Stimulated activated naive CD8-positive, alpha-beta T cell treated with anti-CD3 and anti-CD28 coated beads, Interleukin-15, Interleukin-2, amounts not matched to agents 100 ng/mL and 50 ng/mL, for 24 hours (primary cell): ENCODE measurements around the gene LRMDA.

Experiments
- H3K27ac Mint-ChIP-seq: one replicate; pipeline ENCODE4 v1.8.0; 2021; ENCODE audit warnings: mild to moderate bottlenecking, mixed read lengths
- H3K27me3 Mint-ChIP-seq: one replicate; pipeline ENCODE4 v1.8.0; 2021; ENCODE audit warnings: mixed read lengths
- H3K36me3 Mint-ChIP-seq: one replicate; pipeline ENCODE4 v1.8.0; 2021; ENCODE audit warnings: low read depth, mixed read lengths
- H3K4me1 Mint-ChIP-seq: one replicate; pipeline ENCODE4 v1.8.0; 2021; ENCODE audit warnings: low read depth, mixed read lengths
- H3K4me3 Mint-ChIP-seq: one replicate; pipeline ENCODE4 v1.8.0; 2021; ENCODE audit warnings: mild to moderate bottlenecking, mixed read lengths
- H3K9me3 Mint-ChIP-seq: one replicate; pipeline ENCODE4 v1.8.0; 2021; ENCODE audit warnings: mixed read lengths

LRMDA gene

DNA sequence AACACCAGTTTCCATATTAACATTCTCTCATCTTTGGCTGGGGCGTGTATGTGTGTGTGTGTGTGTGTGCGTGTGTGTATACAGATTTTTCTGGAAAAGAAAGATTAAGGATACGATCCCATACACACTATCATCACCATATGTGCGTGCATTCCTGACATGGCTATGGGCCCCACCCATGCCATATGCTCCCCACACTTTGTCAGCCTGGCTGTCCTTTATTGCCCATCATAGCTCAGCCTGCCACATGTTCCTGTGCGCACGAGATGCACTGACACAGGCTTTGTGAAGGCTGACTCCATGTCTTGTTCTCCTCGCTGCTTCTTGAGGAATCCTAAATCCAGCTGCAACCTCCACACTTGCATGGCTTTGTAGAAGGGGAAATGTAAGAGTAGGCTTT, 984.1 kb downstream of the LRMDA start:
- H3K27ac Mint-ChIP-seq = no peak overlapping the region
- peaks cover 18% of the 10 kb centered on the region for H3K9me3 Mint-ChIP-seq
- no peak overlapping the region for H3K4me3 Mint-ChIP-seq
- H3K4me1 Mint-ChIP-seq = no peaks in the 10 kb centered on the region
- H3K36me3 Mint-ChIP-seq = no peaks in the 10 kb centered on the region
- H3K27me3 Mint-ChIP-seq = no peaks in the 10 kb centered on the region

GRCh38 chr10:76416642-76417041, 985.2 kb downstream of the LRMDA start:
- Mint-ChIP-seq H3K27ac (no peak overlapping the region), H3K4me1 (no peaks in the 10 kb centered on the region), H3K27me3 (no peaks in the 10 kb centered on the region), H3K4me3 (no peak overlapping the region), H3K9me3 (peaks cover 18% of the 10 kb centered on the region), H3K36me3 (no peaks in the 10 kb centered on the region)

DNA sequence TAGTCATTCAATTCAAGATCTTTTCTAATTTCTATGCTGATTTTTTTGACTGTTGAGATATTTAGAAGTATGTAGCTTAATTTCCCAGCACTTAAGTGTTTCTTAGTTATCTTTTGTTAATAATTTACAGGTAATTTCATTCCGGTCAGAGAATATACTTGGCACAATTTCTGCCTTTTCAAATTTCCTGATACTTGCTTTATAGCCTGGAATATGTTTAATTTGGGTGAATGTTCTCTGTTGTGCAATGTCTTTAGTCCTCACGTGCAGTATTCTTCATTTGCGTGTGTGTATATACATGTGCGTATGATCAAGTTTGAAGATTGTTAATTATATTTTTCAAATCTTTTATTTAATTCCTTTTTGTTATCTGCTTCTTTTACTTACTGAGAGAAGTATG, 989.3 kb downstream of the LRMDA start:
- H3K4me1 Mint-ChIP-seq = no peaks in the 10 kb centered on the region
- H3K36me3 Mint-ChIP-seq = no peaks in the 10 kb centered on the region
- H3K27ac Mint-ChIP-seq = no peak overlapping the region
- no peaks in the 10 kb centered on the region for H3K27me3 Mint-ChIP-seq
- H3K4me3 Mint-ChIP-seq = no peak overlapping the region
- H3K9me3 Mint-ChIP-seq = peaks cover 6% of the 10 kb centered on the region

DNA sequence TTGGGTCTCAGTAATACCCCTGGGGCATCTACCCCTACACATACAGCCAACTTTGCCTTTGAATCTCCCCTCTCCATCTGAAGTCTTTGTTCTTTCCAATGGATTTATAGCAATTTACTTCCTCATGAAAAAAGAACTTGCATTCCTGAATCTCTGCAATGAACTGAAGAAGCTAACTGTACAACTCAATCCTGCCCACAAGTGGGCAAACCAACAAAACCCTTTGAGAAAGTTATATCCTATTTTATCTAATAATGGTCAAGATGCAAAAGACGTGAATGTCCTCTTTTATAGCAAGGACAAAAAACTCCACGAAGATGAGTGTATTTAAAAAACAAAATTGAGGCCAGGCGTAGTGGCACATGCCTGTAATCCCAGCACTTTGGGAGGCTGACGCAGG, 991.3 kb downstream of the LRMDA start:
- peaks cover 3% of the 10 kb centered on the region for H3K9me3 Mint-ChIP-seq
- H3K27me3 Mint-ChIP-seq = no peaks in the 10 kb centered on the region
- no peak overlapping the region for H3K4me3 Mint-ChIP-seq
- H3K27ac Mint-ChIP-seq = no peak overlapping the region
- no peaks in the 10 kb centered on the region for H3K36me3 Mint-ChIP-seq
- no peaks in the 10 kb centered on the region for H3K4me1 Mint-ChIP-seq

DNA sequence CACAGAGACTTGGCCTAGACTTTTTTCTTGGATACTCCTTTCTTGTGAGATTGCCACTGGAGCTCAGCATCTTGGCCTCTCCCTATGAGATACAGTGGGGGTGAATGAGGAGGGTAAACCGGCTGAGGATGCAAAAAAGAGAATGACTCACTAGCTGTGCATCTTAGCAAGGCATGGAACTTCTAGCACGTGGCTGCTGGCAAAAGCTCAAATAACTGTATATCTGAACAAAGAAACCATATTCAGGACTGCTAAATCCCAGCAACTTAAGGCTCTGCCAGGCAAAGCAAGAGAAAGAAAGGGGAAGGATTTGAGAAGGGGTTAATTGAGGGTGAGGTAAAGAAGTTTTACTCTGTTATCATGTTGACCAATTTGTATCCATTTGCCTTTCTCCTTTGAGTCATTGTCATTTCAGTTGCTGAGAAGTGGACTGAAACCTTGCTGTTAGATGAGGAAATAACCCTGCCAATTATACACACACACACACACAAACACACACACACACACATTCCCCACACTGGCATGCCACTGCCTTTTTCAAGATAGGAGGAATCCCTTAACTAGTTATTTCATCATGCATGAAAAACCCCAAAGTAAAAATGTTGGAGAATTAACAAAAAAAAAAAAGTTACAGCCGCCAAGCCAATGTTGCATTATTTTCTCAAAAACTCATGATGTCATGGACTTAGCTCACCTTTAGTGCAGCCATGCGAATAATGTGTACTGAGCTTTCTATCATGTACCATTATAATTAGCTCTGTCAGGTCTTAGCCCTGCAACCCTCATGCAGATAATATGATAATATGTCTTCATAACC, 997.3 kb downstream of the LRMDA start:
- Mint-ChIP-seq H3K27ac (no peak overlapping the region), H3K9me3 (no peaks in the 10 kb centered on the region), H3K4me1 (no peaks in the 10 kb centered on the region), H3K36me3 (no peaks in the 10 kb centered on the region), H3K27me3 (peaks cover 3% of the 10 kb centered on the region), H3K4me3 (no peak overlapping the region)

- Mint-ChIP-seq H3K4me1 (no peaks in the 10 kb centered on the region), H3K9me3 (no peaks in the 10 kb centered on the region), H3K27me3 (peaks cover 3% of the 10 kb centered on the region), H3K4me3 (no peak overlapping the region), H3K36me3 (no peaks in the 10 kb centered on the region), H3K27ac (no peak overlapping the region)
These were observed 998.1 kb downstream of the LRMDA start for GRCh38 chr10:76429368-76430060.

DNA sequence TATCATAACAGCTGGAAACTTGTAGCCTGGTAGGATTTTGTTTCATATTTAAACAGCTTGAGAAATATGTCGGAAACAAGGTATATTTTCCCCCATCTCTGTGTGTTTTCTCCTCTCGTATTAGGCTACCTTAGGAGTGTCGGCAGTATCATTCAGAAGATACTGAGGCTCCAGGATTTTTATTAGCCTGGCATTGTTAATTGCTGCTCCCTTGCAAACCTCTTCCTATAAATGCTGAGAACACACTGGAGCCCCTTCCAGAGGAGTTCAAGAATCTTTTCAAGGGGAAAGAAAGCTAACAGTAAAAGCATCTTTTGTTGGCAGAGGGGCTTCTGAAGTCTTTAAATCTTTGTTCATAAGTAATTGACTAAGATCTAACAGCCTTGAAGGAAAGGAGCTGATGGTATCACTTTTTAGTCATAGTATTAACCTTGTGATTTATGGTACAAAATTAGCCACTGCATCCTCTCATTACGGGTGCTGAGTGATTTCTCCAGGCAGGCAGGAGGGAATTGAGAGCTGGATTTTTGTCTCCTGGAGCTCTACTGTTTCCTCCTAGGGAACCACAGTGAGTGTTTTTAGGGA, 998.7 kb downstream of the LRMDA start:
- peaks cover 3% of the 10 kb centered on the region for H3K27me3 Mint-ChIP-seq
- no peak overlapping the region for H3K4me3 Mint-ChIP-seq
- no peak overlapping the region for H3K27ac Mint-ChIP-seq
- no peaks in the 10 kb centered on the region for H3K36me3 Mint-ChIP-seq
- H3K9me3 Mint-ChIP-seq = no peaks in the 10 kb centered on the region
- H3K4me1 Mint-ChIP-seq = no peaks in the 10 kb centered on the region

GRCh38 chr10:76432016-76433012, 1000.9 kb downstream of the LRMDA start:
- H3K27ac Mint-ChIP-seq = no peak overlapping the region
- peaks cover 3% of the 10 kb centered on the region for H3K27me3 Mint-ChIP-seq
- no peaks in the 10 kb centered on the region for H3K36me3 Mint-ChIP-seq
- H3K9me3 Mint-ChIP-seq = no peaks in the 10 kb centered on the region
- H3K4me3 Mint-ChIP-seq = no peak overlapping the region
- H3K4me1 Mint-ChIP-seq = no peaks in the 10 kb centered on the region

DNA sequence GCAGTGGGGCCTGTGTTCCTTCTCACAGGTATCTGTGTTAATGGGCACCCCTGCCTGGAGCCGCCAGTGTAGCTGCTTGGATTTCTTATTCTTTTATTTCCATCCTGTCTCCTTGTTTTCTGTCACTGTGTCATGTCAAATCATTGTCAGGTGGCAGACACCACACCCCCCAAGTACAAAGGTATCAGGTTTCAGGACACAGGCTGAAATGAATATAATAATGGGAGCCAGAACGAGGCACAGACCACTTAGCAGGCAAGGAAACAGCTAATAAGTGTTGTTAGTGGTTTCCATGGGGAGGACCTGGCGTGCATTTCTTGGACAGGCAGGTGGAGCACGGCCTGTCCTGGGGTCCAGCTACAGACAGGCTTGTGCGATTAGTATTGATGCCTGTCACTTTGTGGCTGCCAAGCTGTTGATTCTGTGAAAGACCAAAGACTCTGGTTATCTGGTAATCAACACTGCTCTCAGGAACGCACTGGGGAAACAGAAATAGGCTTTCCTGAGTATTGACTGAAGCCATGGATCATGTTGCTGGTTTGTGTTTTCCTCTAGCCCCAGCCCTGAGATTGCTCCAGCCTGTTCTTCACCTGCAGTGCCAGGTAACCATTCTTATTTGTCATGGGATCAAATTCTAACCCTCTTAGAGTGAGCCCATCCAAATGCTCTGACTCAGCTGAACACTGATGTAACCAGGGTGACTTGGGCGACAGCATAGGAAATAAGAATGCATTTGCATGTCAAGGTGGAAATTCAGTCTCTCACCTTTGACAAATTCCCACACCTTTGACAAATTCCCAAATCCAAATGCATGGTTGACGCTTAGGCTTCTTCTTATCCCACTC, 1002.0 kb downstream of the LRMDA start:
- no peak overlapping the region for H3K4me3 Mint-ChIP-seq
- no peaks in the 10 kb centered on the region for H3K4me1 Mint-ChIP-seq
- no peaks in the 10 kb centered on the region for H3K9me3 Mint-ChIP-seq
- H3K27me3 Mint-ChIP-seq = peaks cover 3% of the 10 kb centered on the region
- H3K36me3 Mint-ChIP-seq = no peaks in the 10 kb centered on the region
- H3K27ac Mint-ChIP-seq = no peak overlapping the region

DNA sequence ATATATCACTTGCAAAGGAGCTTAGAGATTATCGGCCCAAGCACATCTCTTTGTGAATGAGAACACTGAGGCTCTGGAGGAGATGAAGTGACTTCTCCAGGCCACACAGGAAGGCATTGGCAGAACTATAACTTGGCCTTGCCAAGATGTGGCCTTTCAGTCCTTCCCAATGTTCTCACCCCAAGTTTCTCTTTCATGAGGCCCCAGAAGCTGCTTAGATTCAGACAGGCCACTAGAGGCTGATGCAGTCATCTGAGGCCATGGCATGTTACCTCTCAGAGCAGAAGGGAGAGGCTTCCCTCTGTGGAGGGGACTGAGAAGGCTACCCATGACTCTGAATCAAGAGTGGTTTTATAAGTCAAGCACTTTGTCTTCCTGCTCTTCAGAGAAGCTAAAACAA, 1003.7 kb downstream of the LRMDA start:
- Mint-ChIP-seq H3K4me3 (no peak overlapping the region), H3K9me3 (no peaks in the 10 kb centered on the region), H3K36me3 (no peaks in the 10 kb centered on the region), H3K27me3 (no peaks in the 10 kb centered on the region), H3K27ac (no peak overlapping the region), H3K4me1 (no peaks in the 10 kb centered on the region)

- no peaks in the 10 kb centered on the region for H3K36me3 Mint-ChIP-seq
These were observed 1005.0 kb downstream of the LRMDA start for GRCh38 chr10:76436401-76436811.

DNA sequence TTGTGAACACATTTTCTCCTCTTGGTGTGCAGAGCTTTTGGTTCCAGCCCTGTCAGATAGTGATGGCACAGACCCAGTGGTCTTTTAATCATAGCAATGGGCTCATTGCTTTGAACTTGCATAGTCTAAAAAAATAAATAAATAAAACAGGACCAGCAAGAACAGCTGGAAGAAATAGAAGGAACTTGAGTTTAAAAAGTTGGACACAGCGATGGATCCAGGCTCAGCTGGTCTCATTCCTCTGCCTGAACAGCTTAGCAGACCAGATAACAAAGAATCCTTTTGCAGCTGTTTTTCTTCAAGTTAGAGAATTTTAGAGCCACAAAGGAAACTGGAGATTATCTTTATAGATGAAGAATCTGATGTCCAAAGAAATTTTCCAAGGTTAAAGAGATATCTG, 1005.6 kb downstream of the LRMDA start:
- no peak overlapping the region for H3K27ac Mint-ChIP-seq
- no peaks in the 10 kb centered on the region for H3K9me3 Mint-ChIP-seq
- H3K4me1 Mint-ChIP-seq = no peaks in the 10 kb centered on the region
- no peaks in the 10 kb centered on the region for H3K27me3 Mint-ChIP-seq
- no peaks in the 10 kb centered on the region for H3K36me3 Mint-ChIP-seq
- no peak overlapping the region for H3K4me3 Mint-ChIP-seq

More at GRCh38 chr10:76436401-76436811, 1005.0 kb downstream of the LRMDA start:
- no peak overlapping the region for H3K4me3 Mint-ChIP-seq
- H3K27me3 Mint-ChIP-seq = no peaks in the 10 kb centered on the region
- H3K9me3 Mint-ChIP-seq = no peaks in the 10 kb centered on the region
- H3K4me1 Mint-ChIP-seq = no peaks in the 10 kb centered on the region
- H3K27ac Mint-ChIP-seq = no peak overlapping the region

DNA sequence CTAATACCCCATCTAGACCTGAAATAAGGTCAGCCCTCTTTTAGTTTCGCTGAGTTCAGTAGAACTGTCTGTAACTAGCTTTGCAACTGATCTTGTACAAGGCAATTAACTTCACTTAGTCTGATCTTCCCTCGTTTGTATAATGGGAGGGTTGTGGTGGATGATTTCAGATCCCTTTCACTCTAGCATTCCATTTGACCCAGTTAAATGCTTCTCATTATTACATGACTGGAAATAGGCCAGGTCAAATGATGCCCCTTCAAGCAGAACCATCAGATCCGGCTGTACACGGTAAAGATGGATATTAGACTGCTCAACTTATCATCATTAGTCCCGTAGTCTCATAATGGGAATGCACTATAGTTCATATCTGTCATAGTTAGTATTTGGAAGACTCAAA, 1009.0 kb downstream of the LRMDA start:
- no peak overlapping the region for H3K4me3 Mint-ChIP-seq
- no peaks in the 10 kb centered on the region for H3K36me3 Mint-ChIP-seq
- no peaks in the 10 kb centered on the region for H3K4me1 Mint-ChIP-seq
- no peaks in the 10 kb centered on the region for H3K27me3 Mint-ChIP-seq
- H3K27ac Mint-ChIP-seq = no peak overlapping the region
- H3K9me3 Mint-ChIP-seq = no peaks in the 10 kb centered on the region

GRCh38 chr10:76442113-76442512, 1010.7 kb downstream of the LRMDA start:
- H3K27me3 Mint-ChIP-seq = no peaks in the 10 kb centered on the region
- no peaks in the 10 kb centered on the region for H3K36me3 Mint-ChIP-seq
- no peaks in the 10 kb centered on the region for H3K9me3 Mint-ChIP-seq

More at GRCh38 chr10:76442113-76442512, 1010.7 kb downstream of the LRMDA start:
- Mint-ChIP-seq H3K27ac (no peak overlapping the region), H3K4me1 (no peaks in the 10 kb centered on the region), H3K4me3 (no peak overlapping the region)
